ENCODE data around the gene RNF212B. TPM values are rescaled to one million over a fixed set of nuclear protein-coding genes. Genes with fewer than 3 reads are reported as not detected.

Gene RNF212B
- total RNA-seq, 4 donors from 2014 or later = not detected

DNA sequence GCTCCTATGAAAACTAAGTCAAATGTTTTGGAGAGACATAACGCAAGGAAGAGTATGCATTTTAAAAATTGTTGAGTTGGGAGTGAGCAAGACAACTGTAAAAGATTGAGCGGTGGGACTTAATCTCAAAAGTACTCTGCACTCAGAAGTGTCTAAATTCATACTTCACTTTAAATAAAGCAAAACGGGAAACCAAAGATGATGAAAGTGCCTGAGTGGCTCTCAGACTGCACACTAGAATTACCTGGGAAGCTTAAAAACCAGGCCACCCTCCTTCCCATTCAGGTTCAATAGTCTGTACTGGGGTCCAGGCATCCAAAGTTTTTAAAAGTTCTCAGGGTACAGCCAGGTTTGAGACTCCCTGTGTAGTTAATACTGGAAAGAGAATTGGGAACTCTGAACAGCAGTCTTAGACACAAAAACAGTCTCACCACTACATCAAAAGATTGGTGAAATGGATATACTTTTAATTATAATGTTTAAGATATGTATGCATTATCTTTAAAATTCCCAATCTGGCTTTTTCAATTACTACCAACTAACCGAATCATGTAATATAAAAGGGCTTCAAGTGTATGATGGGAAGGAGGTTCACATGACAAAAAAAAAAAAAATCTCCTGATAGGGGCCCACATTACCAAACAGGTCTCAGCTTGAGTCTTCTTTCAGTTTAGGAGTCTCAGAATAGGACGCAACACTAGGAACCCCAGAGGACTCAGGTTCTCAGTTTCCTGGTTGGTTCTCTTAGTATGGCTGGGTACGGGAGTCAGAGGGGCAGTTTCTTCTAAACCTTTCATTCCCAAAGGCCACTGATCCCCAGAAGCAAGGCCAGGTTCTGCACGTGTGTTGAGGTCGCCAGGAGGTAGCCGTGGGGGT is 47.2 kb downstream of the RNF212B start:
- peaks cover 13 to 45% (median 15%) of the 10 kb centered on the region in 3 donors for H3K4me1 ChIP-seq
- no peaks in the 10 kb centered on the region for H3K27me3 ChIP-seq
- no peak for DNase-seq
- H3K27ac ChIP-seq = peak overlapping the region; percentile 95 to 100 (median 98)
- intact Hi-C loops (cut with DNase I) = no loop called here
- peak overlapping the region; percentile 82 to 99 (median 96) for H3K4me3 ChIP-seq
- H3K36me3 ChIP-seq = peaks cover 0 to 17% (median 0%) of the 10 kb centered on the region in 3 donors
- 27 to 33% methylated on average over 6 to 8 of the region's 9 CpGs for WGBS, 2 donors
- TF ChIP-seq POLR2A (IDR thresholded peaks at IDR 0.05) = no peak
- TF ChIP-seq, protein P1, sequence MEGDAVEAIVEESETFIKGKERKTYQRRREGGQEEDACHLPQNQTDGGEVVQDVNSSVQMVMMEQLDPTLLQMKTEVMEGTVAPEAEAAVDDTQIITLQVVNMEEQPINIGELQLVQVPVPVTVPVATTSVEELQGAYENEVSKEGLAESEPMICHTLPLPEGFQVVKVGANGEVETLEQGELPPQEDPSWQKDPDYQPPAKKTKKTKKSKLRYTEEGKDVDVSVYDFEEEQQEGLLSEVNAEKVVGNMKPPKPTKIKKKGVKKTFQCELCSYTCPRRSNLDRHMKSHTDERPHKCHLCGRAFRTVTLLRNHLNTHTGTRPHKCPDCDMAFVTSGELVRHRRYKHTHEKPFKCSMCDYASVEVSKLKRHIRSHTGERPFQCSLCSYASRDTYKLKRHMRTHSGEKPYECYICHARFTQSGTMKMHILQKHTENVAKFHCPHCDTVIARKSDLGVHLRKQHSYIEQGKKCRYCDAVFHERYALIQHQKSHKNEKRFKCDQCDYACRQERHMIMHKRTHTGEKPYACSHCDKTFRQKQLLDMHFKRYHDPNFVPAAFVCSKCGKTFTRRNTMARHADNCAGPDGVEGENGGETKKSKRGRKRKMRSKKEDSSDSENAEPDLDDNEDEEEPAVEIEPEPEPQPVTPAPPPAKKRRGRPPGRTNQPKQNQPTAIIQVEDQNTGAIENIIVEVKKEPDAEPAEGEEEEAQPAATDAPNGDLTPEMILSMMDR (IDR thresholded peaks at IDR 0.05) = no peak
- no peaks in the 10 kb centered on the region for H3K9me3 ChIP-seq

DNA sequence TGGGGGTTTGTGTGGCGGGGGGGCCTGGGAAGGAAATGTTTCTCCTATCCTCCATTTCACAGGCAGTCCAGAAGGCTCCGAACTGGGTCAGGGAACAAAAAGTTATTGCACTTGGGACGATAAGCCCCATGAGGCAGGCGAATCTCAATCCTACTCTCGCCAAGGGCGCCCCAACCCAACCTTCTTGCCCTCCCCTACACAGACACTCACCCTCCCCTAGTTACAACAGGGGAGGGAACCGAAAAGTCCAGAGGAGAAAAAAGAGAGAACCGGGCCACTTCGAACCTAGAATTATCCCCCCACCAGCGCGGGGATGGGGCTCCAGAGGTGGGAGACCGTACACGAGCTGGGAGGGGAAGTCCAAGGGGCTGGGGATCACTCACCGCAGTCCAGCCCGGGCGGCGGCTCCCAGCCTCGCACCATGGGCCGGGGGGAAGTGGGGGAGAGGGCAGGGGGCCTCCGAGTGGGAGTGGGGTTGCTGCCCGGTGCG is 47.8 kb downstream of the RNF212B start:
- no peak for DNase-seq
- intact Hi-C loops (cut with DNase I) = no loop called here
- TF ChIP-seq POLR2A (IDR thresholded peaks at IDR 0.05) = no peak
- H3K9me3 ChIP-seq = no peaks in the 10 kb centered on the region
- H3K4me1 ChIP-seq = peaks cover 13 to 45% (median 15%) of the 10 kb centered on the region in 3 donors
- H3K27ac ChIP-seq = peak overlapping the region; percentile 95 to 100 (median 98)
- peak overlapping the region; percentile 82 to 99 (median 96) for H3K4me3 ChIP-seq
- H3K36me3 ChIP-seq = peaks cover 0 to 17% (median 0%) of the 10 kb centered on the region in 3 donors
- no peaks in the 10 kb centered on the region for H3K27me3 ChIP-seq
- 0% methylated on average over 5 to 11 of the region's 22 CpGs for WGBS, 2 donors

DNA sequence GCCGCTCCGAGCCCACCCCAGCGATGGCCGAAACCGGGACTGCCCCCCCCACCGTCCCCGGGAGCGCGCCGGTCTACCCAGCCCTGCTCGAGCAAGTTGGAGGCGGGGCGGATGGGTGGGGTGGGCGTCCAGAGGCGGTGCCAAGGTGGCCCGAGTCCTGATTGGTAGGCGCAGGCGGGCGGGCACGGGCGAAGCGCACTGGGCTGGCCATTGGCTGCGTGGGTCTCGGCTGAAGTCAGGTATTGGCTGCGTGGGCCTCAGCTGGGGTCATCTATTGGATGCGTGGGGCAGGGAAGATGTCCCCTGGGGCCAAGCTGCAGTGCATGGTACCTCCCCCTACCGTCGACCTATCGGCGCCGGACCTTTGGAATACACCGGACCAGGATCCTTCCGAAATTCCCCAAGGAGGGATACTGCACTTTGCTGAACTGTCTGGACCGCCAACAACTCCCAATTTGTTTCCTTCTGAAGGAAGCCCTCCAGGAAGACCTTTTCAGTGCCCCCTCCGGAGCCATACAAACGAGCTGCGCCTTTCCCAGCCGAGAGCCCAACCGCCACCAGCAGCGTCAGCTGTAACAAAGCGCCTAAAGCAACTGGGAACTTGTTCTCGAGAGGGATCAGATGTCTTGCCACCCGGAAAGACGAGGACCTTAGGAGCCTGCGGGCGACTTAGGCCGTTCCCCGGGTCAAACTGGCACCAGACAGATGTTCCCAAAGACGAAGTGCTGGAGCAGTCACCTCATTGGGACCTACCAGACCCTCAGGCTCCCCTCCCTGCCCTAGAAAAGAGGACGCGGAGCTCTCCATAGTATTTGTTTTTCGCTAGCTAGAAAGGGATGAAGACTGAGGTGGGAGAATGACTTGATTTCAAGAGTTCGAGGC is 48.5 kb downstream of the RNF212B start, which contains the start of gene HOMEZ:
Gene HOMEZ, minus strand, starts transcription at position 113 of the 882 bp plus-strand sequence. CDS start 180 bp downstream, outside the sequence.
- TF ChIP-seq POLR2A (IDR thresholded peaks at IDR 0.05) = peak in 3 of 4 donors; percentile 11 to 88 (median 39)
- TF ChIP-seq, protein P1 (IDR thresholded peaks at IDR 0.05) = peak in 4 of 6 experiments; percentile 15 to 36 (median 24)
- peaks cover 0 to 15% (median 0%) of the 10 kb centered on the region in 3 donors for H3K36me3 ChIP-seq
- intact Hi-C loops (cut with DNase I) = no loop called here
- H3K9me3 ChIP-seq = no peaks in the 10 kb centered on the region
- peaks cover 13 to 45% (median 15%) of the 10 kb centered on the region in 3 donors for H3K4me1 ChIP-seq
- peak within 1 kb of the TSS; percentile 95 to 100 (median 98) for H3K27ac ChIP-seq
- H3K27me3 ChIP-seq = peaks cover 0 to 4% (median 0%) of the 10 kb centered on the region in 4 donors
- 2 to 3% methylated on average over 11 to 14 of the region's 53 CpGs for WGBS, 2 donors
- peak; percentile 92 for DNase-seq
- H3K4me3 ChIP-seq = peak within 1 kb of the TSS; percentile 82 to 99 (median 96)

DNA sequence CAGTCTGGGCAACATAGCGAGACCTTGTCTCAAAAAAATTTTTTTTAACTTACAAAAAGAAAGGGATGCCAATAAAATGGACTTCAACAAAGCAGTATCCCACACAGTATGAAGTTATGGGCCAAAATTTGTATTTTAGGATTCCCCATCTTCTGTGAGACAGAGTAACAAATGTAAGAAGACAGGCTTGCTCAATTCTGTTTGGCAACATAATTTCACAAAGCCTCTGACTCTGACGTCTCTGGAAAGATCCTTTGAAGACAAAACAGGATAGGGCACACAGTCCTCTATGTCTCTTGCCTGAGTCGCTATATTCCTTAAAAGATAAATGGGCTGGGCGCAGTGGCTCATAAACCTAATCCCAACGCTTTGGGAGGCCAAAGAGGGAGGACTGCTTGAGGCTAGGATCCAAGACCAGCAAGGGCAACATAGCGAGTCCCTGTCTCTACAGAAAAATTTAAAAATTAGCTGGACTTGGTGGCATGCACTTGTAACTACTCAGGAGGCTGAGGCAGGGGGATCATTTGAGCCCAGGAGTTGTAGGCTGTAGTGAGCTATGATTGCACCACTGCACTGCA is 49.3 kb downstream of the RNF212B start:
- 42 to 60% methylated on average over 5 to 6 of the region's 6 CpGs for WGBS, 2 donors
- Histone ChIP-seq H3K4me1 (peaks cover 13 to 45% (median 15%) of the 10 kb centered on the region in 3 donors), H3K27ac (peak overlapping the region; percentile 95 to 100 (median 98)), H3K9me3 (no peaks in the 10 kb centered on the region), H3K27me3 (peaks cover 0 to 6% (median 0%) of the 10 kb centered on the region in 4 donors), H3K36me3 (peaks cover 0 to 10% (median 0%) of the 10 kb centered on the region in 3 donors), H3K4me3 (peak overlapping the region; percentile 82 to 99 (median 96))
- no peak for DNase-seq
- TF ChIP-seq, protein P1 (IDR thresholded peaks at IDR 0.05) = no peak
- TF ChIP-seq POLR2A (IDR thresholded peaks at IDR 0.05) = no peak
- intact Hi-C loops (cut with DNase I) = no loop called here
